ENCODE data around the gene HEATR1. TPM values are rescaled to one million over a fixed set of nuclear protein-coding genes. Genes with fewer than 3 reads are reported as not detected.

The HEATR1 gene
- total RNA-seq, 1 experiment from 2014 or later = 68.3 TPM

- H3K9me2 ChIP-seq (ENCODE audit: insufficient read depth) = no peaks in the 10 kb centered on the region
- H3K36me3 ChIP-seq (ENCODE audit: control insufficient read depth in 1 of 2, insufficient read depth in 2 of 2, low read length in 2 of 2) = peaks cover 0 to 8% of the 10 kb centered on the region in 2 experiments; a peak in 1 of 4 replicates
- ChIA-PET CTCF (interaction anchor here (1.3 kb wide), 1 partner anchor 422 kb away, joined by 4 read pairs; no protein-coding TSS in a partner anchor), RAD21 (ENCODE audit: low non-redundant PET in 1 of 2, low total read pairs in 2 of 2, uncharacterized antibody in 2 of 2, unreplicated experiment in 2 of 2) (interaction anchor here in 1 of 2 experiments (1.3 kb wide), 1 partner anchor 27 kb away, joined by 3 read pairs; no protein-coding TSS in a partner anchor), POLR2A (no interaction called here)
- no peaks in the 10 kb centered on the region for H3K79me2 ChIP-seq (ENCODE audit: insufficient read depth, low read length)
- H3K9me3 ChIP-seq (ENCODE audit: control insufficient read depth in 1 of 2, insufficient read depth in 1 of 2, low read depth in 1 of 2, low read length in 2 of 2) = no peaks in the 10 kb centered on the region
- intact Hi-C loops (cut with micrococcal nuclease) = loop anchor here (1.0 kb wide), 2 partner anchors 422 to 428 kb away; no protein-coding TSS in a partner anchor
- H3K9ac ChIP-seq (ENCODE audit: low read length) = no peak overlapping the region
- BruUV-seq (replicated peaks) = no TSS peak
- H2AFZ ChIP-seq (ENCODE audit: low read depth, low read length, poor library complexity, severe bottlenecking) = no peak overlapping the region
- H3K27me3 ChIP-seq (ENCODE audit: insufficient read depth, low read length) = no peaks in the 10 kb centered on the region
- TF ChIP-seq CTCF (IDR thresholded peaks at IDR 0.05 in 2 of 3, conservative IDR thresholded peaks at IDR 0.05 in 1 of 3; ENCODE audit: borderline replicate concordance in 1 of 3, insufficient read depth in 1 of 3, low read depth in 2 of 3, low read length in 2 of 3) (no peak), ZFX (IDR thresholded peaks at IDR 0.05) (no peak), SP1 (IDR thresholded peaks at IDR 0.05; ENCODE audit: low read depth) (no peak), MAX (IDR thresholded peaks at IDR 0.05) (no peak), POLR2A (IDR thresholded peaks at IDR 0.05; ENCODE audit: borderline replicate concordance, extremely low read depth, insufficient read depth, insufficient read length) (no peak), YY1 (IDR thresholded peaks at IDR 0.05; ENCODE audit: extremely low read depth, insufficient replicate concordance, low read depth, low read length) (no peak), ZNF274 (IDR thresholded peaks at IDR 0.05; ENCODE audit: low read depth, low read length) (no peak), ATF3 (IDR thresholded peaks at IDR 0.05) (no peak), SIN3A (IDR thresholded peaks at IDR 0.05; ENCODE audit: low read depth) (no peak)
- DNase-seq (ENCODE audit: low read depth, low spot score) (no peak), ATAC-seq (no peak)
- no peak overlapping the region for H3K27ac ChIP-seq (ENCODE audit: low read depth, low read length)
- no peak overlapping the region for H3K4me2 ChIP-seq (ENCODE audit: low read length)
- no peak overlapping the region for H3K4me3 ChIP-seq (replicated peaks in 1 of 2; ENCODE audit: low read depth in 1 of 2, low read length in 2 of 2)
- peaks cover 11 to 15% of the 10 kb centered on the region in 2 experiments for H3K4me1 ChIP-seq (ENCODE audit: control insufficient read depth in 1 of 2, insufficient read depth in 2 of 2, low read length in 2 of 2)
- no peaks in the 10 kb centered on the region for H4K20me1 ChIP-seq (ENCODE audit: insufficient read depth)
These were observed 73.4 kb downstream of the HEATR1 start for GRCh38 chr1:236530959-236531358.

All from HCT116 (cell line).